ENCODE data around the gene VAMP4. TPM values are rescaled to one million over a fixed set of nuclear protein-coding genes. Genes with fewer than 3 reads are reported as not detected.

VAMP4 gene
- total RNA-seq, 5 donors from 2014 or later (not counting 1 experiment from before 2014, with no cell fraction given), result 17.8 to 39.9 (median 33.9) TPM

DNA sequence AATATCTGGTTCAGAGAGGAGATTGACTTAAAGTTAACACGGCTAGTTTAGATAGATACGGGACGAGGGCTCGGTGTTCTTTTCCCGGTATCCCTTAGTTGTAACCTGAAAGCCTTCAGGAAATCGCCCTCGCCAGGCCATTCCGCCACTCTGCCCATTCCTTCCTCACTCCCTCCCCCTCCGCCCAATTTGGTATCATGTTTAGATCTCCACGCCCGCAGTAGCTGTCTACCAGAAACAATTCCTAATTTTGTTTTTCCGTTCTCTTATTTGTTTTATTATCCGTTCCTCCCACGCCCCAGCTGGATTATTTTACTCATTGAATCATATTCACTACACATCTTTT, 685 bp upstream of the VAMP4 start:
- Histone ChIP-seq H3K27ac (ENCODE audit: low read length) (peak overlapping the region; percentile 99), H3K27me3 (replicated peaks in 1 of 2; ENCODE audit: control insufficient read depth in 2 of 2, extremely low read depth in 1 of 2, insufficient read depth in 2 of 2, low read length in 1 of 2) (no peaks in the 10 kb centered on the region), H3K4me1 (ENCODE audit: control insufficient read depth in 1 of 2, extremely low read depth in 1 of 2, insufficient read depth in 2 of 2, low read length in 2 of 2) (peaks cover 15 to 21% of the 10 kb centered on the region in 2 experiments), H3K4me3 (ENCODE audit: control insufficient read depth in 1 of 2, extremely low read depth in 1 of 2, low read length in 1 of 2) (peak overlapping the region; percentile 80 to 95), H3K9me3 (no peaks in the 10 kb centered on the region), H3K36me3 (ENCODE audit: control insufficient read depth in 2 of 2, extremely low read depth in 1 of 2, insufficient read depth in 1 of 2, low read length in 1 of 2) (peaks cover 0 to 5% of the 10 kb centered on the region in 2 donors)
- Mint-ChIP-seq H3K4me1 (peaks cover 54 to 59% (median 55%) of the 10 kb centered on the region in 3 donors), H3K27me3 (no peaks in the 10 kb centered on the region), H3K4me3 (peak overlapping the region; percentile 95 to 100 (median 99)), H3K9me3 (no peaks in the 10 kb centered on the region), H3K27ac (peak overlapping the region; percentile 100), H3K36me3 (peaks cover 3% of the 10 kb centered on the region)
- WGBS (ENCODE audit: insufficient coverage), result 0% methylated on average over 4 of the region's 14 CpGs
- ATAC-seq (replicated peaks in 1 of 4), result peak in 2 of 4 experiments; percentile 3
- ChIA-PET POLR2A (interaction anchor here (0.6 to 2.0 kb wide), 10 partner anchors 9 to 897 kb away, joined by 3 to 13 read pairs (median 5); partner anchors contain the start of genes METTL13 (in 1 of the 2) and PRRC2C (in 1 of the 2)), CTCF (interaction anchor here (0.6 to 2.1 kb wide), 7 partner anchors 26 to 1793 kb away, joined by 3 to 9 read pairs (median 4); partner anchors contain the start of genes DNM3 (in 1 of the 2), FMO4 (in 1 of the 2) and METTL13 (in 1 of the 2))
- DNase-seq, result peak in 7 of 35 experiments; percentile 1 to 16 (median 6)

- DNase-seq, result peak in 30 of 35 experiments; percentile 9 to 62 (median 26)
- peaks cover 15 to 21% of the 10 kb centered on the region in 2 experiments for H3K4me1 ChIP-seq (ENCODE audit: control insufficient read depth in 1 of 2, extremely low read depth in 1 of 2, insufficient read depth in 2 of 2, low read length in 2 of 2)
These were observed 636 bp downstream of the VAMP4 start for GRCh38 chr1:171740987-171741871.

GRCh38 chr1:171740356-171740863, 1.5 kb downstream of the VAMP4 start:
- no peaks in the 10 kb centered on the region for H3K27me3 Mint-ChIP-seq
- no peaks in the 10 kb centered on the region for H3K9me3 Mint-ChIP-seq
- WGBS (ENCODE audit: insufficient coverage), result 83% methylated on average over 1 of the region's 2 CpGs
- peak overlapping the region; percentile 95 to 100 (median 99) for H3K4me3 Mint-ChIP-seq
- ChIA-PET CTCF (interaction anchor here (0.6 to 1.3 kb wide), 8 partner anchors 9 to 427 kb away, joined by 3 to 7 read pairs (median 3); partner anchors contain the start of genes FMO4 (in 1 of the 2), METTL13 (in 1 of the 2) and PRRC2C (in 1 of the 2)), POLR2A (interaction anchor here in 1 of 2 donors (0.5 to 0.8 kb wide), 3 partner anchors 9 to 40 kb away, joined by 3 to 5 read pairs (median 4); no protein-coding TSS in a partner anchor)
- peaks cover 59 to 64% (median 61%) of the 10 kb centered on the region in 3 donors for H3K4me1 Mint-ChIP-seq
- ATAC-seq (replicated peaks in 1 of 4) (no peak), DNase-seq (no peak)
- H3K36me3 Mint-ChIP-seq, result peaks cover 19% of the 10 kb centered on the region
- Histone ChIP-seq H3K27ac (ENCODE audit: low read length) (peak overlapping the region; percentile 99), H3K4me1 (ENCODE audit: control insufficient read depth in 1 of 2, extremely low read depth in 1 of 2, insufficient read depth in 2 of 2, low read length in 2 of 2) (peaks cover 15 to 21% of the 10 kb centered on the region in 2 experiments), H3K4me3 (ENCODE audit: control insufficient read depth in 1 of 2, extremely low read depth in 1 of 2, low read length in 1 of 2) (peak overlapping the region in 1 of 2 donors; percentile 95), H3K9me3 (no peaks in the 10 kb centered on the region), H3K36me3 (ENCODE audit: control insufficient read depth in 2 of 2, extremely low read depth in 1 of 2, insufficient read depth in 1 of 2, low read length in 1 of 2) (peaks cover 0 to 17% of the 10 kb centered on the region in 2 donors), H3K27me3 (replicated peaks in 1 of 2; ENCODE audit: control insufficient read depth in 2 of 2, extremely low read depth in 1 of 2, insufficient read depth in 2 of 2, low read length in 1 of 2) (no peaks in the 10 kb centered on the region)
- H3K27ac Mint-ChIP-seq, result peak overlapping the region; percentile 100

More at GRCh38 chr1:171740987-171741871, 636 bp downstream of the VAMP4 start:
- Mint-ChIP-seq H3K27ac (peak overlapping the region; percentile 100), H3K27me3 (no peaks in the 10 kb centered on the region), H3K4me1 (peaks cover 59% of the 10 kb centered on the region in 3 donors), H3K36me3 (peaks cover 11% of the 10 kb centered on the region), H3K9me3 (no peaks in the 10 kb centered on the region), H3K4me3 (peak overlapping the region; percentile 95 to 100 (median 99))
- CTCF ChIA-PET, result interaction anchor here (0.6 to 1.6 kb wide), 9 partner anchors 8 to 428 kb away, joined by 3 to 6 read pairs (median 3); partner anchors contain the start of genes FMO4 (in 1 of the 2) and METTL13 (in 1 of the 2)
- H3K27ac ChIP-seq (ENCODE audit: low read length), result peak overlapping the region; percentile 99
- ATAC-seq (replicated peaks in 1 of 4), result peak in 2 of 4 experiments; percentile 9 to 17
- POLR2A ChIA-PET, result interaction anchor here (0.6 to 1.0 kb wide), 5 partner anchors 9 to 793 kb away, joined by 3 to 4 read pairs (median 4); no protein-coding TSS in a partner anchor
- peaks cover 0 to 14% of the 10 kb centered on the region in 2 donors for H3K36me3 ChIP-seq (ENCODE audit: control insufficient read depth in 2 of 2, extremely low read depth in 1 of 2, insufficient read depth in 1 of 2, low read length in 1 of 2)
- H3K4me3 ChIP-seq (ENCODE audit: control insufficient read depth in 1 of 2, extremely low read depth in 1 of 2, low read length in 1 of 2), result peak overlapping the region; percentile 80 to 95
- H3K9me3 ChIP-seq, result no peaks in the 10 kb centered on the region
- no peaks in the 10 kb centered on the region for H3K27me3 ChIP-seq (replicated peaks in 1 of 2; ENCODE audit: control insufficient read depth in 2 of 2, extremely low read depth in 1 of 2, insufficient read depth in 2 of 2, low read length in 1 of 2)
- under 1% methylated on average over 25 of the region's 28 CpGs for WGBS (ENCODE audit: insufficient coverage)

DNA sequence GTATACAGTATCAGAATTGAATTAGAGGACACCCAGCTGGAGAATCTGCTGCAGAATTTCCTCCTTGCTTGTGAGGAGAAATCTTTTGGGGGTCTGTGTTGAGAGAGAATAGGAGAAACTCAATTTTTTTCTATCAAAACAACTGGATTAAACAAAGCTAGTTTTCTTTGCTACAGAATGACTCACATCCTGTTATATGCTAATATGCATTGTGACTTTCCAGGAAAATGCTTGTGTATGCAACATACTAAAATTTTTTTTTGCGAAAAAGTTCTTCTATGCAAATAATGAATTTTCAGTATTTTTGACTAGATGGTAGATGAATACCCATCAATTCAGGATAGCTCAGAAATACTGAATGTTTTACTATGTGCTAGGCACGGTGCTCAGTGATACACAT, 2.2 kb downstream of the VAMP4 start:
- no peak overlapping the region for H3K4me3 ChIP-seq (ENCODE audit: control insufficient read depth in 1 of 2, extremely low read depth in 1 of 2, low read length in 1 of 2)
- ChIA-PET POLR2A (interaction anchor here (0.5 to 0.6 kb wide), 4 partner anchors 10 to 43 kb away, joined by 3 to 6 read pairs (median 6); no protein-coding TSS in a partner anchor), CTCF (interaction anchor here in 1 of 2 donors (0.7 to 1.2 kb wide), 2 partner anchors 255 to 612 kb away, joined by 3 read pairs; partner anchors contain the start of gene PRRC2C)
- peaks cover 0 to 17% of the 10 kb centered on the region in 2 donors for H3K36me3 ChIP-seq (ENCODE audit: control insufficient read depth in 2 of 2, extremely low read depth in 1 of 2, insufficient read depth in 1 of 2, low read length in 1 of 2)
- no peaks in the 10 kb centered on the region for H3K27me3 Mint-ChIP-seq
- peaks cover 15 to 21% of the 10 kb centered on the region in 2 experiments for H3K4me1 ChIP-seq (ENCODE audit: control insufficient read depth in 1 of 2, extremely low read depth in 1 of 2, insufficient read depth in 2 of 2, low read length in 2 of 2)
- DNase-seq (no peak), ATAC-seq (replicated peaks in 1 of 4) (no peak)
- H3K9me3 Mint-ChIP-seq, result no peaks in the 10 kb centered on the region
- no peak overlapping the region for H3K27ac ChIP-seq (ENCODE audit: low read length)
- H3K27me3 ChIP-seq (replicated peaks in 1 of 2; ENCODE audit: control insufficient read depth in 2 of 2, extremely low read depth in 1 of 2, insufficient read depth in 2 of 2, low read length in 1 of 2), result no peaks in the 10 kb centered on the region
- H3K27ac Mint-ChIP-seq, result peak overlapping the region; percentile 100
- peaks cover 25% of the 10 kb centered on the region for H3K36me3 Mint-ChIP-seq
- no peaks in the 10 kb centered on the region for H3K9me3 ChIP-seq
- WGBS (ENCODE audit: insufficient coverage), result no CpG with 5 or more reads among the region's 2 CpGs
- peaks cover 59 to 67% (median 64%) of the 10 kb centered on the region in 3 donors for H3K4me1 Mint-ChIP-seq
- H3K4me3 Mint-ChIP-seq, result peak overlapping the region; percentile 95 to 100 (median 99)

DNA sequence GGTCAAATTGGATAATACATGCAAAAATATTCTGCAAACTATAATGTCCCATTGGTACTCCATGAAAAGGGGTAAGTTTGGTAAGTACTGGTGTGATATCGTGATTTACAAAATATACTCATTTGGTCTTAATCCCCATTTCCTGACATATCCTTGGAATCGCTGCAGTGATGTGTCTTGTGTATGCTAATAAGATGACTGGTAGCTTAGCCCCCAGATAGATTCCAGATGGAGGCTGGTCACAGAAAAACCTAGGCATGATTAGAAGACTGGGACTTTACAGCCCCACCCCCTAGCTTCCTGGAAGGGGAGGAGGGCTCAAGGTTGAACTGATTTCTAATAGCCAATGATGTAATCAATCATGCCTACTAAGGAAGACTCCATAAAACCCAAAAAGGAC, 3.0 kb downstream of the VAMP4 start:
- H3K27ac ChIP-seq (ENCODE audit: low read length), result no peak overlapping the region
- no peaks in the 10 kb centered on the region for H3K27me3 ChIP-seq (replicated peaks in 1 of 2; ENCODE audit: control insufficient read depth in 2 of 2, extremely low read depth in 1 of 2, insufficient read depth in 2 of 2, low read length in 1 of 2)
- peak overlapping the region; percentile 100 for H3K27ac Mint-ChIP-seq
- no peaks in the 10 kb centered on the region for H3K27me3 Mint-ChIP-seq
- H3K36me3 ChIP-seq (ENCODE audit: control insufficient read depth in 2 of 2, extremely low read depth in 1 of 2, insufficient read depth in 1 of 2, low read length in 1 of 2), result peaks cover 0 to 17% of the 10 kb centered on the region in 2 donors
- H3K9me3 ChIP-seq, result no peaks in the 10 kb centered on the region
- no peaks in the 10 kb centered on the region for H3K9me3 Mint-ChIP-seq
- peaks cover 27% of the 10 kb centered on the region for H3K36me3 Mint-ChIP-seq
- H3K4me1 Mint-ChIP-seq, result peaks cover 61 to 64% (median 62%) of the 10 kb centered on the region in 3 donors
- no CpG with 5 or more reads among the region's 2 CpGs for WGBS (ENCODE audit: insufficient coverage)
- ATAC-seq (replicated peaks in 1 of 4) (no peak), DNase-seq (no peak)
- ChIA-PET POLR2A (no interaction called here), CTCF (interaction anchor here in 1 of 2 donors (0.6 kb wide), 1 partner anchor 106 kb away, joined by 4 read pairs; no protein-coding TSS in a partner anchor)
- peak overlapping the region; percentile 95 to 100 (median 99) for H3K4me3 Mint-ChIP-seq
- H3K4me1 ChIP-seq (ENCODE audit: control insufficient read depth in 1 of 2, extremely low read depth in 1 of 2, insufficient read depth in 2 of 2, low read length in 2 of 2), result peaks cover 15 to 21% of the 10 kb centered on the region in 2 experiments
- H3K4me3 ChIP-seq (ENCODE audit: control insufficient read depth in 1 of 2, extremely low read depth in 1 of 2, low read length in 1 of 2), result no peak overlapping the region

Data from T-cell (primary cell).